ENCODE data around the gene FMNL1.

The FMNL1 gene

GRCh38 chr17:45232514-45233422 is 11.1 kb downstream of the FMNL1 start:
- Mint-ChIP-seq H3K4me1 (peaks cover 21% of the 10 kb centered on the region), H3K4me3 (no peak overlapping the region), H3K9me3 (no peaks in the 10 kb centered on the region), H3K27ac (no peak overlapping the region), H3K27me3 (ENCODE audit: low read depth) (peaks cover 52% of the 10 kb centered on the region), H3K36me3 (ENCODE audit: low read depth) (no peaks in the 10 kb centered on the region)
- TF ChIP-seq CTCF (IDR thresholded peaks at IDR 0.05; ENCODE audit: unreplicated experiment in 3 of 3), result no peak

- Mint-ChIP-seq H3K4me3 (no peak overlapping the region), H3K27ac (no peak overlapping the region), H3K27me3 (ENCODE audit: low read depth) (peaks cover 52% of the 10 kb centered on the region), H3K4me1 (peaks cover 16% of the 10 kb centered on the region), H3K36me3 (ENCODE audit: low read depth) (no peaks in the 10 kb centered on the region), H3K9me3 (no peaks in the 10 kb centered on the region)
- no peak for TF ChIP-seq CTCF (IDR thresholded peaks at IDR 0.05; ENCODE audit: unreplicated experiment in 3 of 3)
Measured at GRCh38 chr17:45233423-45233924, 11.8 kb downstream of the FMNL1 start.

- H3K27ac Mint-ChIP-seq, result no peak overlapping the region
- TF ChIP-seq CTCF (IDR thresholded peaks at IDR 0.05; ENCODE audit: unreplicated experiment in 3 of 3), result peak in 2 of 3 experiments; percentile 43
Measured at GRCh38 chr17:45234641-45235415, 13.1 kb downstream of the FMNL1 start.

GRCh38 chr17:45235416-45236281 is 14.0 kb downstream of the FMNL1 start:
- peak; percentile 65 to 69 (median 67) for TF ChIP-seq CTCF (IDR thresholded peaks at IDR 0.05; ENCODE audit: unreplicated experiment in 3 of 3)
- no peaks in the 10 kb centered on the region for H3K4me1 Mint-ChIP-seq
- H3K4me3 Mint-ChIP-seq, result no peak overlapping the region
- no peaks in the 10 kb centered on the region for H3K9me3 Mint-ChIP-seq
- no peaks in the 10 kb centered on the region for H3K36me3 Mint-ChIP-seq (ENCODE audit: low read depth)
- no peak overlapping the region for H3K27ac Mint-ChIP-seq
- peaks cover 73% of the 10 kb centered on the region for H3K27me3 Mint-ChIP-seq (ENCODE audit: low read depth)

More at GRCh38 chr17:45234641-45235415, 13.1 kb downstream of the FMNL1 start:
- peaks cover 65% of the 10 kb centered on the region for H3K27me3 Mint-ChIP-seq (ENCODE audit: low read depth)
- no peaks in the 10 kb centered on the region for H3K9me3 Mint-ChIP-seq
- peaks cover 3% of the 10 kb centered on the region for H3K4me1 Mint-ChIP-seq
- H3K36me3 Mint-ChIP-seq (ENCODE audit: low read depth), result no peaks in the 10 kb centered on the region
- no peak overlapping the region for H3K4me3 Mint-ChIP-seq

- Mint-ChIP-seq H3K27ac (no peak overlapping the region), H3K36me3 (ENCODE audit: low read depth) (no peaks in the 10 kb centered on the region), H3K4me3 (no peak overlapping the region), H3K9me3 (no peaks in the 10 kb centered on the region), H3K4me1 (no peaks in the 10 kb centered on the region), H3K27me3 (ENCODE audit: low read depth) (peaks cover 79% of the 10 kb centered on the region)
- no peak for TF ChIP-seq CTCF (IDR thresholded peaks at IDR 0.05; ENCODE audit: unreplicated experiment in 3 of 3)
Measured at GRCh38 chr17:45236282-45236606, 14.6 kb downstream of the FMNL1 start.

All from nephron (organoid).